Hepatic stellate cell (primary cell): ENCODE measurements around the gene RAVER1.
"Not testable (repeated sequence)": the region's sequence is repeated elsewhere in the genome, so short reads cannot be mapped to it uniquely, and the experiment has no call there.

Experiments
- DNase-seq: peaks from one replicate; pipeline ENCODE4 v3.0.0; 2011; ENCODE audit warnings: low spot score

Gene RAVER1

GRCh38 chr19:10344780-10345179 lies 11.5 kb upstream of the RAVER1 start:
- DNase-seq: no peak

- no peak for DNase-seq
Measured at GRCh38 chr19:10343495-10343894, 10.2 kb upstream of the RAVER1 start.

- no peak for DNase-seq
Measured at GRCh38 chr19:10339977-10340376, 6.6 kb upstream of the RAVER1 start.

- DNase-seq: no peak
Measured at GRCh38 chr19:10339380-10339960, 6.1 kb upstream of the RAVER1 start, which contains the start of gene ICAM3. Gene ICAM3, minus strand, starts transcription at chr19:10339624. Its CDS starts 10 bp downstream, at chr19:10339614.

GRCh38 chr19:10338940-10339339 lies 5.6 kb upstream of the RAVER1 start:
- no peak for DNase-seq

GRCh38 chr19:10336725-10337124 lies 3.4 kb upstream of the RAVER1 start:
- not testable (repeated sequence) for DNase-seq

- no peak for DNase-seq
Measured at GRCh38 chr19:10335352-10335985, 2.1 kb upstream of the RAVER1 start.

GRCh38 chr19:10334588-10335351 lies 1.4 kb upstream of the RAVER1 start:
- DNase-seq: peak; percentile 94

GRCh38 chr19:10333758-10334587 lies 644 bp upstream of the RAVER1 start:
- no peak for DNase-seq

- no peak for DNase-seq
Measured at GRCh38 chr19:10332158-10332964, 968 bp downstream of the RAVER1 start.

GRCh38 chr19:10329555-10329954 lies 3.8 kb downstream of the RAVER1 start:
- no peak for DNase-seq

GRCh38 chr19:10328558-10329429 lies 4.5 kb downstream of the RAVER1 start:
- DNase-seq: no peak

GRCh38 chr19:10327793-10328192 lies 5.5 kb downstream of the RAVER1 start:
- no peak for DNase-seq

GRCh38 chr19:10325732-10326131 lies 7.6 kb downstream of the RAVER1 start:
- no peak for DNase-seq

- DNase-seq: no peak
Measured at GRCh38 chr19:10321874-10322835, 11.2 kb downstream of the RAVER1 start.

- no peak for DNase-seq
Measured at GRCh38 chr19:10321417-10321797, 11.9 kb downstream of the RAVER1 start.

- no peak for DNase-seq
Measured at GRCh38 chr19:10320602-10321416, 12.5 kb downstream of the RAVER1 start.
